Trophoblast cell (in vitro differentiated cells and primary cell): ENCODE measurements around the gene DDX5.
"Not testable (repeated sequence)": the region's sequence is repeated elsewhere in the genome, so short reads cannot be mapped to it uniquely, and the experiment has no call there.

Experiments used
- DNase-seq, 2 donors: peaks; one replicate each; pipeline ENCODE4 v3.0.0-alpha.2; 2016
- H2AFZ ChIP-seq: 2 replicates; pipeline ENCODE4 v1.6.1; 2013; ENCODE audit warnings: low read length, moderate library complexity, mild to moderate bottlenecking; ENCODE audit not compliant: insufficient read depth, poor library complexity
- H2AK5ac ChIP-seq: 2 replicates; pipeline ENCODE4 v1.6.1; 2013; ENCODE audit warnings: mild to moderate bottlenecking, low read length
- H2BK120ac ChIP-seq: 2 replicates; pipeline ENCODE4 v1.6.1; 2013; ENCODE audit warnings: low read length, mild to moderate bottlenecking, moderate library complexity; ENCODE audit not compliant: insufficient read depth, poor library complexity
- H2BK12ac ChIP-seq: 2 replicates; pipeline ENCODE4 v1.6.1; 2013; ENCODE audit warnings: mild to moderate bottlenecking, low read length, moderate library complexity
- H2BK5ac ChIP-seq: 2 replicates; pipeline ENCODE4 v1.6.1; 2013; ENCODE audit warnings: low read length, low read depth, moderate library complexity, mild to moderate bottlenecking; ENCODE audit not compliant: poor library complexity
- H3K14ac ChIP-seq: 2 replicates; pipeline ENCODE4 v1.6.1; 2013; ENCODE audit warnings: mild to moderate bottlenecking, low read length
- H3K18ac ChIP-seq: 2 replicates; pipeline ENCODE4 v1.6.1; 2013; ENCODE audit warnings: mild to moderate bottlenecking, low read length
- H3K23ac ChIP-seq: 2 replicates; pipeline ENCODE4 v1.6.1; 2013; ENCODE audit warnings: low read length
- H3K27ac ChIP-seq: 2 replicates; pipeline ENCODE4 v1.5.1; 2013; ENCODE audit warnings: low read depth, mild to moderate bottlenecking, inconsistent platforms, low read length, moderate library complexity
- H3K27me3 ChIP-seq: 2 replicates; pipeline ENCODE4 v1.6.1; 2013; ENCODE audit warnings: inconsistent platforms, mild to moderate bottlenecking, low read length, moderate library complexity; ENCODE audit not compliant: insufficient read depth
- H3K36me3 ChIP-seq, 2 experiments: 1 replicate in 1 of 2; 2 replicates in 1 of 2; pipeline ENCODE4 v1.6.1; 2013; ENCODE audit warnings: low read length in 2 of 2, mild to moderate bottlenecking in 2 of 2, moderate library complexity in 1 of 2; ENCODE audit not compliant: insufficient read depth in 2 of 2, control insufficient read depth in 1 of 2
- H3K4ac ChIP-seq: 2 replicates; pipeline ENCODE4 v1.6.1; 2013; ENCODE audit warnings: low read depth, mild to moderate bottlenecking, low read length, moderate library complexity
- H3K4me1 ChIP-seq, 2 experiments: 1 replicate in 1 of 2; 2 replicates in 1 of 2; pipeline ENCODE4 v1.6.1; 2013; ENCODE audit warnings: low read length in 2 of 2, mild to moderate bottlenecking in 2 of 2, moderate library complexity in 1 of 2; ENCODE audit not compliant: insufficient read depth in 2 of 2, control insufficient read depth in 1 of 2
- H3K4me2 ChIP-seq: 2 replicates; pipeline ENCODE4 v1.6.1; 2013; ENCODE audit warnings: inconsistent platforms, mild to moderate bottlenecking, low read length, moderate library complexity
- H3K4me3 ChIP-seq: 2 replicates; pipeline ENCODE4 v1.5.1; 2013; ENCODE audit warnings: mild to moderate bottlenecking, low read depth, low read length, inconsistent platforms
- H3K79me1 ChIP-seq: one replicate; pipeline ENCODE4 v1.6.1; 2013; ENCODE audit warnings: low read length
- H3K79me2 ChIP-seq: 2 replicates; pipeline ENCODE4 v1.6.1; 2013; ENCODE audit warnings: low read length, mild to moderate bottlenecking; ENCODE audit not compliant: control insufficient read depth, insufficient read depth, poor library complexity
- H3K9ac ChIP-seq: 2 replicates; pipeline ENCODE4 v1.6.1; 2013; ENCODE audit warnings: mild to moderate bottlenecking, low read length
- H3K9me3 ChIP-seq: 2 replicates; pipeline ENCODE4 v1.6.1; 2013; ENCODE audit warnings: low read depth, mild to moderate bottlenecking, control low read depth, inconsistent platforms, low read length; ENCODE audit not compliant: insufficient read depth
- H4K12ac ChIP-seq: 2 replicates; pipeline ENCODE4 v1.6.1; 2013; ENCODE audit warnings: low read depth, mild to moderate bottlenecking, low read length, moderate library complexity
- H4K8ac ChIP-seq: 2 replicates; pipeline ENCODE4 v1.6.1; 2013; ENCODE audit warnings: low read depth, mild to moderate bottlenecking, low read length, moderate library complexity
- H4K91ac ChIP-seq: one replicate; pipeline ENCODE4 v1.6.1; 2013; ENCODE audit warnings: low read depth, mild to moderate bottlenecking, low read length, moderate library complexity
- WGBS: extraction: QIAGEN DNeasy Blood & Tissue Kit; methylation state at CpG from one replicate; pipeline ENCODE4 v1.1.7; 2013; ENCODE audit warnings: missing lambda C conversion rate; ENCODE audit not compliant: insufficient read length, insufficient coverage; ENCODE audit errors: extremely low coverage; 5-methylcytosine and 5-hydroxymethylcytosine counted together

The DDX5 gene

DNA sequence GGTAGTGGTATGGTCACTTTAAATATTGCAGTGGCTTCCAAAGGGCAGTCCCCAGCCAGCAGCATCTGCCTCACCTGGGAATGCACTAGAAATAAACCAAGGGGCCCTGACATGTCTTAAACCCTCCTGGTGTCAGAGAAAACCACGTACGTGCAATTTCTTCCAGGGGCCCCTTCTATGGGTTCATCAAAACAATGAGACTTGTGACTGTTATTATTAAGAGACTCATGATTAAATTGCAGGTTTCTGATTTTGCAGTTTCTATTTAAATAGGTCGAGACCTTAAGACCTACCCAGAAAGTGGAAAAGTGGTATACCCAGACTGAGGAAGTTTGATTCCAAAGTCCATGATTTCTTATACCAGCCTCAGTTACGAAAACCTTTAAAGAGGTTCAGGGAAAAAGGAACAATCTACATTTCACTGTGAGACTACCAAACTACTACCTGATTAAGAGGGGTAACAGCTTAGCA, 8.5 kb downstream of the DDX5 start:
- no peak for DNase-seq
- Histone ChIP-seq H2AK5ac (no peak overlapping the region), H3K9ac (peak overlapping the region; percentile 74), H4K91ac (no peak overlapping the region), H2BK120ac (no peak overlapping the region), H2BK5ac (no peak overlapping the region), H3K79me2 (peaks cover 3% of the 10 kb centered on the region), H3K79me1 (peaks cover 4% of the 10 kb centered on the region), H2BK12ac (no peak overlapping the region), H3K4me1 (peaks cover 2 to 3% of the 10 kb centered on the region in 2 experiments), H4K12ac (no peak overlapping the region), H4K8ac (peak overlapping the region; percentile 30), H3K4me3 (peak overlapping the region; percentile 54), H3K4ac (peak overlapping the region; percentile 17), H3K4me2 (peak overlapping the region; percentile 76), H3K9me3 (no peaks in the 10 kb centered on the region), H3K27ac (peak overlapping the region; percentile 77), H3K23ac (no peak overlapping the region), H3K14ac (no peak overlapping the region), H2AFZ (peak overlapping the region; percentile 27), H3K18ac (no peak overlapping the region), H3K36me3 (peaks cover 5 to 27% of the 10 kb centered on the region in 2 experiments), H3K27me3 (no peaks in the 10 kb centered on the region)
- WGBS: no CpG with 5 or more reads among the region's 4 CpGs

- Histone ChIP-seq H3K4ac (peak within 1 kb of the TSS; percentile 27), H3K36me3 (peaks cover 5 to 22% of the 10 kb centered on the region in 2 experiments), H3K27me3 (no peaks in the 10 kb centered on the region), H3K23ac (no peak within 1 kb of the TSS), H3K18ac (peak within 1 kb of the TSS; percentile 30), H3K4me1 (peaks cover 2 to 3% of the 10 kb centered on the region in 2 experiments), H3K4me2 (peak within 1 kb of the TSS; percentile 76), H2BK5ac (no peak within 1 kb of the TSS), H4K91ac (no peak within 1 kb of the TSS), H2BK12ac (no peak within 1 kb of the TSS), H4K8ac (peak within 1 kb of the TSS; percentile 30), H3K9me3 (no peaks in the 10 kb centered on the region), H3K9ac (peak within 1 kb of the TSS; percentile 74), H2BK120ac (no peak within 1 kb of the TSS), H4K12ac (peak within 1 kb of the TSS; percentile 4), H3K14ac (peak within 1 kb of the TSS; percentile 26), H3K79me1 (peaks cover 4% of the 10 kb centered on the region), H2AK5ac (no peak within 1 kb of the TSS), H3K27ac (peak within 1 kb of the TSS; percentile 77), H3K4me3 (peak within 1 kb of the TSS; percentile 77), H2AFZ (peak within 1 kb of the TSS; percentile 27), H3K79me2 (peaks cover 3% of the 10 kb centered on the region)
- WGBS: no CpG with 5 or more reads among the region's 50 CpGs
- DNase-seq: peak; percentile 94 to 97
These were observed 9.1 kb downstream of the DDX5 start, which contains the start of gene POLG2 for GRCh38 chr17:64496786-64497564. Gene POLG2, minus strand, starts transcription at chr17:64497054. Its CDS starts 86 bp downstream, at chr17:64496968.

DNA sequence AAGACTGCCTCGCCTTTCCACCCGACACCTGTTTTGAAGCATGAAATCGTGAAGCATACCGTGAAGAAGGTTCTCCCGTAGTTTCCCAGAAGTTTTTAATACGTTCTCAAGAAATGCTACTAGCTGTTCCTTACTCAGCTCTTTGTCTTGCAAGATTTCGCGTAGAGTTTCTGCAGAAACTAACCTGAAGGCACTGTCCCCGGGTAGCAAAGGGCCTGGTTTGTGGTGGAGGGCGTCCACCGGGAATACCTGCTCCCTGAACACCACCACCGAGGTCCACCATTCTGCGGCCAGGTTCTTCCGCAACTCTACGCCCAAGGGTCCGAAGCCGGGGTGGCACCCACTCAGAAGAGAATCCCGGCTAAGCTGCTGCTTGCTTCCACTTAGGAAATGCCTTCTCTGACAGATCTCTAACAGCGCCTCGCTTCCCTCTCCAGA, 9.7 kb downstream of the DDX5 start:
- H4K8ac ChIP-seq: peak overlapping the region; percentile 30
- no peak overlapping the region for H4K91ac ChIP-seq
- no peak overlapping the region for H3K23ac ChIP-seq
- H3K4ac ChIP-seq: peak overlapping the region; percentile 27
- peaks cover 2 to 3% of the 10 kb centered on the region in 2 experiments for H3K4me1 ChIP-seq
- no peaks in the 10 kb centered on the region for H3K27me3 ChIP-seq
- H3K18ac ChIP-seq: peak overlapping the region; percentile 30
- no peak overlapping the region for H2BK5ac ChIP-seq
- H2BK120ac ChIP-seq: no peak overlapping the region
- H4K12ac ChIP-seq: peak overlapping the region; percentile 4
- H3K79me2 ChIP-seq: peaks cover 3% of the 10 kb centered on the region
- no peaks in the 10 kb centered on the region for H3K9me3 ChIP-seq
- H3K14ac ChIP-seq: peak overlapping the region; percentile 26
- peak overlapping the region; percentile 76 for H3K4me2 ChIP-seq
- no peak overlapping the region for H2AK5ac ChIP-seq
- DNase-seq: peak in 1 of 2 donors; percentile 42
- peak overlapping the region; percentile 77 for H3K4me3 ChIP-seq
- H3K9ac ChIP-seq: peak overlapping the region; percentile 66
- H2AFZ ChIP-seq: peak overlapping the region; percentile 24
- no peak overlapping the region for H2BK12ac ChIP-seq
- H3K79me1 ChIP-seq: peaks cover 4% of the 10 kb centered on the region
- H3K27ac ChIP-seq: peak overlapping the region; percentile 11
- no CpG with 5 or more reads among the region's 20 CpGs for WGBS
- peaks cover 4 to 16% of the 10 kb centered on the region in 2 experiments for H3K36me3 ChIP-seq

- H4K12ac ChIP-seq, H3K4ac ChIP-seq, H3K14ac ChIP-seq, H3K27me3 ChIP-seq, H3K27ac ChIP-seq, H3K4me1 ChIP-seq, H2BK120ac ChIP-seq, H2BK5ac ChIP-seq, H3K79me2 ChIP-seq, H3K79me1 ChIP-seq, H3K23ac ChIP-seq, H3K4me3 ChIP-seq, H3K36me3 ChIP-seq, DNase-seq, H2AFZ ChIP-seq, H3K9ac ChIP-seq, H2AK5ac ChIP-seq, H4K8ac ChIP-seq, H3K9me3 ChIP-seq, H3K18ac ChIP-seq, H4K91ac ChIP-seq, H2BK12ac ChIP-seq, H3K4me2 ChIP-seq: not testable (repeated sequence)
- 100% methylated on average over 1 of the region's 5 CpGs for WGBS
These were observed 10.8 kb downstream of the DDX5 start for GRCh38 chr17:64495300-64495699.
